Stimulated activated CD4-positive, alpha-beta T cell treated with anti-CD3 and anti-CD28 coated beads, Interleukin-1b, Interleukin-23, amount 100 ng/mL, for 1 hour (primary cell): ENCODE data around the gene MPP2.
"Not testable (repeated sequence)": the region's sequence is repeated elsewhere in the genome, so short reads cannot be mapped to it uniquely, and the experiment has no call there.

Source experiments
- DNase-seq, 2 donors: peaks; one replicate each; pipeline ENCODE4 v3.0.0-alpha.2; 2020; ENCODE audit warnings: low read depth in 2 of 2

Gene MPP2

DNA sequence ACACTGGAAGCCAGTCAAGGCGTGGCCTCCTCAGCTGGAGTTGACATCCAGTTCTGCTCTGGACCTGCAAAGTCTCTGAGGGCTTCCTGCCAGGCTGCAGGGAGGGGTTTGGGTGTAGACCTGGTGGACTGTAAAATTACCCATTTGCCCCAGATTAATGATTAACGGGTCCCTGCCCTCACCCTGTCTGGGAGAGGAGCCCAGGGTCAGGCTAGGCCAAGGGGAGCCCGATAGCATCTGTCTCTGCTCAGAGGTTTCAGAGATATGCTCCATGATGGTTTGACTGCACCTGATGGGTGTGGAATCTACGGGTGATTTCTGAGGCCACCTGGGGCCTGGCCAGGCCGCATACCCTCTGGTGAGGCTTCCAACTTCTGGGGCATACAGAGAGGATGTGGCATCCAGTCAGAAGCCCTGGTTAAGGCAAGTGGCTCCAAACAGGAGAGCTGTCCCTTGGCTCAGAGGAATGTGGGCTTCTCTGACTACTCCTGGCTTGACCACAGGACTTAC is 23.8 kb upstream of the MPP2 start:
- no peak for DNase-seq

GRCh38 chr17:43928609-43929008 is 21.3 kb upstream of the MPP2 start:
- DNase-seq: no peak

- not testable (repeated sequence) for DNase-seq
Measured at GRCh38 chr17:43927929-43928328, 20.6 kb upstream of the MPP2 start.

GRCh38 chr17:43927060-43927864 is 19.9 kb upstream of the MPP2 start:
- no peak for DNase-seq

DNA sequence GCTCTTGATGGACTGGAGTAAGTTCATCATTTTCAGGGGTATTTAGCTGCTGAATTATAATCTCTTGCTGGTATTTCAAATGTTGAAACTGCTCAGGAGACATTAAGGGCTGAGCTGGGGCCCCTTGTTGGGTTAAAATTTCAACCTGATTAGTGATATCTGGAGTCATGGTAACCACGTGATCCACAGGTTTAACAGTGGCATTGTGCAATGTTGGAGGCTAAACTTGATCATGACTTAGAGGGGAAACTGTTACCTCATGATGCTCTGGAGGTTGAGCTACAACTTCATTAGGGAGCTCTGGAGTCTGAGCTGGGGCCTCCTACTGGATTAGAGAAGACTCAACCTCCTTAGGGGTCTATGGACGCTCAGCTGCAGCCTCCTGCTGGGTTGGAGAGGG is 17.2 kb upstream of the MPP2 start:
- DNase-seq: no peak

DNA sequence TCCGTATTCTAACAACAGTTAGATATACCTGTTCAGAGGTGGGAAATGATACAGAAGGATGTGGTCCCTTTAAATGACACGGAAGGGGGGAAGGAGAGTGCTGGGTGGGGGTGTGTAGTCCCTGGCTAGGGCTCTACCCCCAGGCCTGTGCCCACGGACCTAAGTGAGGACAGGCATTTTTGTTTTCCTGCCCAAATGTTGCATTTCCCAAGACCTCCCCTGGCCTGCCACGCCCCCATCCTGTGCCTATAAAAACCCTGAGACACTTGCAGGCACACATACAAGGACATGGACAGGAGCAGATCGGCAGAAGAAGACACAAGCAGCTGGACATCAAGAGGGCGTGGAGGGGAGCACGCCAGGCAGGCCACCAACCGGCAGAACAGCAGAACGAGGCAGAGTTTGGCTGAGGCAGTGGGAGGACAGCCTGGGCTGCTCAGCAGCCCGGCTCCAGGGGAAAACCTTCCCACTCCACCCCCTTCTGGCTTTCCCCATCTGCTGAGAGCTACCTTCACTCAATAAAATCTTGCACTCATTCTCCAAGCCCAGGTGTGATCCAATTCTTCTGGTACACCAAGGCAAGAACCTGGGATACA is 13.3 kb upstream of the MPP2 start:
- no peak for DNase-seq

- no peak for DNase-seq
Measured at GRCh38 chr17:43918026-43918389, 10.7 kb upstream of the MPP2 start.

- DNase-seq: peak in 1 of 2 donors; percentile 17
Measured at GRCh38 chr17:43917348-43918025, 10.2 kb upstream of the MPP2 start.

DNA sequence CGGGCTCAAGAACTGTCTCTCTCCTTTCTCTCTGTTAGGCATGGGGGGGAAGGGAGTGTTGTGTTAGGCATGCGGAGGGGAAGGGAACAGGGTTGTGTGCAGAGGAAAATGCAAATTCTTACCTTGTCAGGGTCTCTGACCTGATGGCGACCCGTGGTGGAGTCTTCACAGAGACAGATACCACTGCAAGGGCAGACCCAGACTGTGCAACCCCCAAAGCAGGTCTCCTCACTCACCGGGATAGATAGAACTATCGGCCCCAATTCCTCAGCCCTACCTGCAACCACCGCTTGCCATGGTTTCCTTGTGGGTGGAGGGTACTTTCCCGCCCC is 9.6 kb upstream of the MPP2 start:
- no peak for DNase-seq

- no peak for DNase-seq
Measured at GRCh38 chr17:43916385-43916784, 9.0 kb upstream of the MPP2 start.

DNA sequence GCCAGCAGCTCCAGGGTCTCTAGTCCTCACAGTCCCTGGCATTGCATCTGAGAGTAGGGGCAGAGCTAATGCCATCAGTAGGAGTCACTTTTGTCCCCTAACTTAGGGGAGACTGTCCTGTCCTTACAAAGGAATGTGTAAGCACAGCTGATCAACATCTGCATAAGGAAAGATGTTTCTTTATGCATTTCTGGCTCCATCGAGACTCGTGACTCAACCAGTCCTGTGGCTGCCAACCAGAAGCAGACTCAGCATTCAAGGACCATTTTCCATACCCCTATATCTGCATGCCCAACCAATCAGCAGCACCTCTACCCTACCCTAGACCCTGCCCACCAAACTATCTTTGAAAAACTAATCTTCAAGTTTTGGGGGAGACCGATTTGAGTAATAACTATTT is 8.2 kb upstream of the MPP2 start:
- no peak for DNase-seq

GRCh38 chr17:43914451-43914850 is 7.1 kb upstream of the MPP2 start:
- no peak for DNase-seq

DNA sequence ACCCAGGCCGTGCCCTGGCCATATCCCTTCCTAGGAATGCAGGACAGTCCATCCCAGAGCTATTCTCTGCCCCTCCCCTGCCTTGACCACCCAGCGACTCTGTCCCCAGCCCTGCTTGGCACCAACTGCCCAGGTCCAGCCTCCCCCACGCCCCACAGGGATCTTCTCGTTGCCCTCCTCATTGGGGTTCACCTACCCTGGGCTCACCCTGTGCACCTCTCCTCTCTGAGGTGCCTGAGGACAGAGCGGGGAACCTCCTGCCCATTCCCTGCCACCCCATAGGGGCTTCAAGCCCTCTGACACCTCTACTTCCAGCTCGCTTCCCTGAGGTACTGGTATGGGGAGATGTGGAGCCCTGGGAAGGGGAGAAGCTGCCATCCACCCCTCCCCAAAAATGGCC is 6.2 kb upstream of the MPP2 start:
- DNase-seq: no peak

DNA sequence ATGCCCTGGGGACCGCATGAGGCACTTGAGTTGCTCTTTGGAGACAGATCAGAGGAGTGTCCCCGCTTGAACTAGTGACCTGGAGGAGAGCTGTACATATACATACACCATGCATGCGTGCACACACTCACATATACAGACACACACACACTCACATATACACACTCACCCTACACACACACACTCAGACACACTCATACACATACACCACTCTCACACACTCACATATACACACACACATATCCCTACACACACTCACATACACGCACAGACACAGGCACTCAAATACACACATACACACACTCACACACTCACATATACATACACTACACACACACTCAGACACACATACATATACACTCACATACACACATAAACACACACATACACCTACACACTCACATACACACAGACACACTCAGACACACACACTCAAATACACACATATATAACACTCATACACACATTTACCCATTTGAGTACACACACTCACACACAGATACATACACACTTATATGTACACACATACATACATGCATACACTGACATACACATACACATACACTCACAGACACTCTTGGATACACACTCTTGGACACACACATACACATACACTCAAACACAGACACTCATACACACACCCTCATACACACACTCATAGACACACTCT is 5.4 kb upstream of the MPP2 start:
- DNase-seq: no peak

- DNase-seq: no peak
Measured at GRCh38 chr17:43911904-43912303, 4.6 kb upstream of the MPP2 start.

- DNase-seq: no peak
Measured at GRCh38 chr17:43909537-43910231, 2.3 kb upstream of the MPP2 start.

- no peak for DNase-seq
Measured at GRCh38 chr17:43907998-43908721, 824 bp upstream of the MPP2 start.

DNA sequence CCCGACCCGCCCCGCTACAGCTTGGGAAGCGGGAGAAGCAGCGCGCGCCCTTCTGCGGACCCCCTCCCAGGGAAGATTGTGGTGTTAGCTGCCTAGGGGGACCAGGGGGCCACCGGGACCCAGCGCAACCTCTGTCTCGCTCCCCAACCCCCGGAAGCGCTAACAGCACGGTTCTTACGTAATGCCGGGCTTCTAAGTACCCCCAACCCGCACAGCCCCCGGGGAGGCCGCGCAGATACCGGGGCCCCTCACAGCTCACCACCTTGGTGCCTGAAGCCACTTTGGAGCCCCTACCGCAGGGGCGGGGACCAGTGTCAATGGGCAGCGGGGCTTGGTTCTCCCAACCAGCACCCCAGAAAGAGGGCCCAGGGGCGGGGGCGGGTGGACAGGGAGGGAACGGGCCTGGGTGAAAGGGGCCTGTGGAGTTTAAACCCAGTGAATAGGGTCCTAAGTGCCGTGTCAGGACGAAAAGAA is 348 bp downstream of the MPP2 start:
- DNase-seq: no peak

DNA sequence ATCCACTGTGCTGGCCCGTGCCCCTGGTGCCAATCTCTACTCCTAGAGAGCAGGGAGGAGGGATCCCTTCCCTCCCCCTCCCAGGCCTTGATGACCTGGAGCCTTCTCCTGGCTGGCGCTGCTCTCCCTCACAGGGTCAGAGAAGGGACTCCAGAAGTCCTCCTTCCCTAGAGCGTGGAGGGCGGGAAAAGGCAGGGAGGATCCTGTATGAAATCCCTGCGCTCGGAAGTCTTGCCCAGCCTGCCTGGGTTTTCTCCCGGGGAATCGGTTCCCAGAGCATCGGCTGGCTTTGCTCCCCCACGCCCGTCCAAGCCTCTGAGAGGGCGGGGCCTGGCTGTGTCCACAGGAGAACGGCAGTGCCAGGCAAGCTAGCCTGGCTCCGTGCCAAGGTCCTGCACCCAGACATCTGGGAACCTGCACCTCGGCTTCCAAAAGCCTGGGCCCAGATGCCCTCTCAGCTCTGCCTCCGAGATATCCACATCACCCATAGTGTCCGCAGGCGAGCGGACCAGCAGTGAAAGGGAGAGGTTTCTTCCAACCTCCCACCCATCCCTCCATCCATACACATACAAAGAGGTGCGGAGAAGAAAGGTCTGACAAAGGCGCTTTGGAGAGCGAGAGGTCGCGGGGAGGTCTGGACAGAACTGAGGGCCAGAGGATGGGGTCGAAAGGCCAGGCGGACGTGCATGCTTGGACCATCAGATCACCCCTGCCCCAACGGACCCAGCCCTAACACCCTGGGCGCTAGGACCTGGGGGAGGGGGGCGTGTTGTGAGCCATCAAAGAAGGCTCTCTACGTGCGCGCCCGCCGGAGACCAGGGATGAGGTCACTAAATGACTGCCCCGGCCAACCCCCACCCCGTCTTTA is 1.1 kb downstream of the MPP2 start:
- DNase-seq: no peak

DNA sequence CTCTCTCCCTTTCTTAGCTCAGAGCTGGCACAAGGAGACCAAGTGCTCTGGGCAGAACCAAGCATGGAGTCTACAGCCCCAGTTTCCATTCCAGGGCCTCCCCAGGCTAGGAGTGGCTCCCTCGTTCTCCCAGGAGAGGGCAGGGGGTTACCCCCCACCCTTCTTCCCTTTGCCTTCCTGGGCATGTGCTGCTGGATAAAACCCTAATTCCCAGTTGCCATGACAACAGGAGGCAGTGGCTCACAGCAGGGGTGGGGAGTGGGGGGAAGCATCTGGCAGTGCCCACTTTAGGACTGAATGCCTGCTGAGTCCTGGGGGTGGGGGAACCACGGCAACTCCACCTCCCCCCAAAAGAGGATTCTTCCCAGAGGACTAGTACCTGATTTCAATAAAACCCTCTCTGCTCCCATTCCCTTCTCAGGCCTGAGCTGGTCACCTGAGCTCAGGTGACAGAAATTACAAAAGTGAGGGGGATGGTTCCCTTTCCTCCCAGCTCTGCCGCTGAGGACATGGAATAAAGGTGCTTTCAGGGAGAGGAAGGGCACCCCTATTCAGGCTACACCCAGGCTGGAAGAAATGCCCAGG is 1.8 kb downstream of the MPP2 start:
- no peak for DNase-seq
